Transverse colon (tissue), 4 donors: ENCODE results near the gene BTN3A1.

ENCODE experiments used
- EP300 ChIP-seq: sonication (generic); formaldehyde crosslinking; IDR thresholded peaks from one replicate; pipeline ENCODE4 v1.6.1; 2017; ENCODE audit warnings: antibody characterized with exemption, low read depth
- POLR2A ChIP-seq: fragments of 450-650 bp; IDR thresholded peaks from one replicate; pipeline ENCODE4 v1.6.1; 2016; ENCODE audit warnings: antibody characterized with exemption, mild to moderate bottlenecking, moderate library complexity
- POLR2AphosphoS5 ChIP-seq, 3 donors: sonication (generic); formaldehyde crosslinking; IDR thresholded peaks; one replicate each; pipeline ENCODE4 v1.6.1; 2016; ENCODE audit warnings: antibody characterized with exemption in 3 of 3
- TF ChIP-seq, protein P1 (sequence below), 5 experiments: fragments of 200-600 bp in 3 of 5; fragments of 450-650 bp in 2 of 5; sonication (generic) in 3 of 5; IDR thresholded peaks; 1 replicate in 2 of 5; 2 replicates in 3 of 5; pipeline ENCODE4 v1.5.1; 2016 to 2017; ENCODE audit warnings: antibody characterized with exemption in 5 of 5, inconsistent platforms in 3 of 5, mild to moderate bottlenecking in 2 of 5, moderate library complexity in 1 of 5

DNA sequence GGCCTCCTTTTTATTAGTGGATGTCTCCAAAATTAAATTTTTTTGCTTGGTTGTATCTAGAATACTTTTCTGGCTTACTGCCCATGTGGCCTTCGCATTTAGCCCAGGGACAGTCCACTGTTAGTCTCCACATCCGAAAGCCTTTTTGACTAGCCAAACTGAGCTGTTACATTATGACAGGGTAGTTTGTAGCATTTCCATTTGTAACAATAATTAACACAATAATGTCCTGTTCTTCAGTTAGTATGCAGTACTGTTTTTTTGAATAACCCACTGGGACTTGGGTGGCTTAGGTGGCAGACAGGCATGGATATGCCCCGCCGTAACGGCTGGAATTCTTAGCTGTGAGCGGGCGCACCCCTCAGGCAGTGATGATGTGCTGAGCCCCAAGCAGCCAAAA, 49.8 kb upstream of the BTN3A1 start:
- TF ChIP-seq, protein P1, sequence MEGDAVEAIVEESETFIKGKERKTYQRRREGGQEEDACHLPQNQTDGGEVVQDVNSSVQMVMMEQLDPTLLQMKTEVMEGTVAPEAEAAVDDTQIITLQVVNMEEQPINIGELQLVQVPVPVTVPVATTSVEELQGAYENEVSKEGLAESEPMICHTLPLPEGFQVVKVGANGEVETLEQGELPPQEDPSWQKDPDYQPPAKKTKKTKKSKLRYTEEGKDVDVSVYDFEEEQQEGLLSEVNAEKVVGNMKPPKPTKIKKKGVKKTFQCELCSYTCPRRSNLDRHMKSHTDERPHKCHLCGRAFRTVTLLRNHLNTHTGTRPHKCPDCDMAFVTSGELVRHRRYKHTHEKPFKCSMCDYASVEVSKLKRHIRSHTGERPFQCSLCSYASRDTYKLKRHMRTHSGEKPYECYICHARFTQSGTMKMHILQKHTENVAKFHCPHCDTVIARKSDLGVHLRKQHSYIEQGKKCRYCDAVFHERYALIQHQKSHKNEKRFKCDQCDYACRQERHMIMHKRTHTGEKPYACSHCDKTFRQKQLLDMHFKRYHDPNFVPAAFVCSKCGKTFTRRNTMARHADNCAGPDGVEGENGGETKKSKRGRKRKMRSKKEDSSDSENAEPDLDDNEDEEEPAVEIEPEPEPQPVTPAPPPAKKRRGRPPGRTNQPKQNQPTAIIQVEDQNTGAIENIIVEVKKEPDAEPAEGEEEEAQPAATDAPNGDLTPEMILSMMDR (IDR thresholded peaks at IDR 0.05) = no peak
- TF ChIP-seq POLR2A (no peak), POLR2AphosphoS5 (IDR thresholded peaks at IDR 0.05) (no peak), EP300 (no peak)
